ENCODE data around the gene GNAT3.

GNAT3 gene

DNA sequence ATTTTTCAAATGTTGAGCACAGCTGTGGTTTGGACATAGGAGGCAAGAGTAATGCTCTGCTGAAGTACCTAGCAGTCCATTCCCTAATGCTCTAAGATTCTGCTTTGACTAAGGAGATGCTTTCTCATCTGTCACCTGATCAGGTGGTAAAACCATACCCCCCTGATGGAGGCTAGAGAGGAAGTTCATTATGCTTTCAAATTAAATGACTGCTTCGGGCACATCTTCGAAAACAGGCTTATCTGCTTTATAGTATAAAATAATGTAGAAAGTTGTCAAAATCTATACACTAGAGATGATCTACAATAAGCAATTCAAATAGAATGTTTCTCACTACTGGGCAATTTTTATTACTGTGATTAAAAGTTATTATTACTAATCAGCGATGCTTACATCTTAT lies at the start of gene GNAT3:
GNAT3 (minus strand) TSS at position 101 of the 400 bp plus-strand sequence. CDS start 138 bp downstream, outside the sequence.
- no peak for DNase-seq

DNA sequence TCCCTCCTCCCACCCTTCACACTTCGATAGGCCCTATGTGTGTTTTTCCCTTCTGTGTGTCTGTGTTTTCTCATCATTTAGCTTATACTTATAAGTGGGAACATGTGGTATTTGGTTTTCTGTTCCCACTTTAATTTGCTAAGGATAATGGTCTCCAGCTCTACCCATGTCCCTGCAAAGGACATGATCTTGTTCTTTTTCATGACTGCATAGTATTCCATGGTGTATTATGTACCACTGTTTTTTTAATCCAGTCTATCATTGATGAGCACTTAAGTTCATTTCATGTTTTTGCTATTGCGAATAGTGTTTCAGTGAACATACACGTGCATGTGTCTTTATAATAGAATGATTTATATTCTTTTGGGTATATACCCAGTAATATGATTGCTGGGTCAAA lies 46.3 kb upstream of the GNAT3 start:
- no peak for DNase-seq

DNA sequence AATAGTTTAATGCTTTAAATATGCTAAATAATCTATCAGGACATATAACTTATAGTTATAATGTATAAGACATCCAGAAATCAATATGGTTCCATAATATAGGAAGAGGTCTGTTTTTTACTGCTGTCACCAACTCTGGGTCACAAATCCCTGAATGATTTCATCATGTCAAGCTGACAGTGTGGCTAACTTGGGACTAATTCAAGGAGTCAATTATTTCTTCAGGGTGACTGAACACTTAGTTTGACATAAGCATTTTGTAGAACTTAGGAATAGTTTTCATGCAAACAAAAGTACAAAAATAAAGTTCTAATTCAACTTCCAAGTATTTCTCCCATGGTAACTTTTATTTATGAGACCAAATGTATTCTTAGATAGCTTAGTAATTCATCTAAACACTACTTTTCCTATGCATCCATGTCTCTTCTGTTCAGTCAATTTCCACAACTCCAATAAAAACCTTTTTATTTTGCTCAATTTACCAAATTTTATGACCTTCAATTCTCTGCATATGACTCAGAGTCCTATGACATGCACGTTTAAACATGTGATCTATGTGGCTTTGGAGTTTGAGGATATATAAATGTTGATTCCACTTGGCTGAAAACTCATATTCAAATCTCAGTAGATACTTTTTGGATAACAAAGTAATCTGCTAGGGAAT lies 40.3 kb upstream of the GNAT3 start:
- no peak for DNase-seq

DNA sequence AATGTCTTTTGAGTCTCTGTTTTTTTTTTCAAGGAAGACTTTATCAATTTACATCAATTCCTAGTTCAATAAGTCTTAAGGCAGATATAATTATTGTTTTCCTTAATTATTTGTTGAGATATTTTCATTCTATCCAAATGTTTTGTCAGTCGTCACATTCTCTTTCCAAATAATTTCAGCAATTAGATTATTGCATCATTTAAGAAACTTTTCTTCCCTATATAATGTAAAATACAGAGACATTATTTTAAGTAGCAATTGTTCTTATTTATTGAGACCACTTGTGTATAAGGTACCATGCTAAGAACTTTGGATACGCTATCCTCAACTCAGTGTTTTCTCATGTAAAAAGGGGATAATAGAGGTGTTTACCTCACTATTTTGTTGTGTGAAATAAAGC lies 38.1 kb upstream of the GNAT3 start:
- no peak for DNase-seq

DNA sequence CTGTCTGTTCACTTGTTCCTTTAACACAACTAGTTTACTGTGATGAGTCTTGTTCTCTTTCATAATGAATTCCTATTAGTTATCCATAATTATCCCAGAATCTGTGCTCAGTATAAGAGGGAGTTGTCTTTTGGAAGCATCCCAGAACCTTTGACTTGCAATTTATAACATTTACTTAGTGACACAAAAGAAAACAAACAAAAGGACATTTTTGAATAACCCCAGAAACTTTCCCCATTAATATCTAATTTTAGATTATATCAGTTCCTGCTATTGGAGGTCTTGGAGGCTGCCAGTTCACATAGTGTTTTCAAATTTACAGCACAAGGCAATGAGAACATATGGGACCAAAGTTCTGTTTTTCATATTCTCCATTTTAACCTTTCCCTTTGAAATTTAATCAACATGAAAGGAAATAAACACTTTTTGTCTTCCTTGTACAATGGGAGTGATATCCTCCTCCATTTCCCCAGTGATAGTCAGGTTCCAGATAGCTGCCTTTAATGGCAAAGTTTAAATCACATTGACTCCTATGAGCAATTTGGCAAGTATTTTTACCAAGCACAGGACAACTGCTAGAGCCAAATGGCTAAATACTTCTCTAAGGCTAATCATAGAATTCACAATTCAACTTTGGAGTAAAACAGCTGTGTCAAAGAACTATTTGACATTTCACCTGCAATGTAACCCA lies 37.1 kb upstream of the GNAT3 start:
- DNase-seq: no peak

DNA sequence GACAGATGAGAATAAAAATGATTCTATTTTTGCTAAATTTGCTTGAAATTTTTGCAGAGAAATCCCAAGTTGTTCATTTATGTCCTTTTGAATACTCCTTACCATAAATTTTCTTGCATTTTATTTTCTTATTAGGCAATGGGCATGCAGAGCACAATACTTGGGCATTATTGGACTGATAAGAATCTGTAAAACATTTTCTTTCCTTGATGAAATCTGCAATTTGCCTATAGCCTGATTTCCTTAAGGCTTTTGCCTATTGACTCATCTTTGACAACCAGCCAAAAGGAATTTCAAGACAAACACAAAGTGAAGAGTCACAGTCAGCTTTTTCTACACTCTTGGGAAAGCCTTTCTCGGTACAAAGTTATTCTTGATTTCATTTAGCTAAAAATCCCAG lies 30.5 kb upstream of the GNAT3 start:
- DNase-seq: no peak

DNA sequence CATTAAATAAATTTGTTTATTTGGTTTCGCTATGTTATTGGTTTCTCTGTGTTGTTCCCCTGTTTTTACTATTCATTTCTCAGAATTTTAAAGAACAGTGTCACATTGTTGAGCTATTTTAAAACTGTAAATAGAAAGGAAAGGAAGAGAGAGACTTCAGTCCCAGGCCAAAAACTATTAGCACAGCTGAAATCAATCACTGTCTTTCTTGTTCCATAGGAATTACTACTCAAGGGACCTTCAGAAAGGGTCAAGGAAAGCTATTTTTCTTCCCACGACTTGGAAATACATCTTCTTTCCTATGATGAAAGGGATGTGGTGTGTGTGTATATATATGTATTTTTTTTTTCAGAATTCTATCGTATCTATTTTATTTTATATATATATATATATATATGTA lies 29.0 kb upstream of the GNAT3 start:
- no peak for DNase-seq

DNA sequence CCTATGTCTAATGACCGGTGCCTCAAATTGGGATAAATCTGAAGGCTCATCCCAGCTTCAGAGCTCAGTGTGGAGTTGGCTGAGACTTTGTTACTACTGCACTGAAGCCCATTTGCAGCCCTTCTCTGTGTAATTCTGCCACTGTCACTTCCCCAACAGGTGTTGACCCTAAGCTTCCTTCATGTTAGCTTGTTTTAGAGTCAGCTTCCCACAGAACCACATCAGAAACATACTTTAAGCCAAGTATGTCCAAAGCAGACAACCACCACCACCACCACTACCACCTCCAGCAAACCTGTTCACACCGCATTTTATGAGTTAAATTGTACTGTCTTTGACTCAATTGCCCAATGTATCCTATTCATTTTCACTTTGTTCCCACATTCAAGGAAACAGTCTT lies 25.2 kb upstream of the GNAT3 start:
- DNase-seq: no peak

DNA sequence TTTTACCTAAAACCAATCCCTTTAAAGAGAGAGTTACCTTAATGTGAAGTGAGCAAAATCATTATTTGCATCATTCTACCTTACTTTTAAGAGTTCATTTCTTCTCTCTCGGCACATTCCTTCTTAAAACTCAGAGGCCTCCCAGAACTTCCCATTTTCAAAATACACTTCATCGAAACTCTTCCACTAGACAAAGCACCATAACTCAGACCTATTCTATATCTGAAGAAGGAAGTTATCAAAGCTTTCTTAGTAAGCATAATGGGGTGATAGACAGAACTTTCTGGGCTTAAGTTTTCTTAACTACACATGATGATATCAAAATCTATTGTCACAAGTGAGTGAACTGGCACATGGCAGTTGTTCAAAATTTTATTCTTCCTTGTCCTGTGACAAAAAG lies 24.6 kb upstream of the GNAT3 start:
- DNase-seq: no peak

DNA sequence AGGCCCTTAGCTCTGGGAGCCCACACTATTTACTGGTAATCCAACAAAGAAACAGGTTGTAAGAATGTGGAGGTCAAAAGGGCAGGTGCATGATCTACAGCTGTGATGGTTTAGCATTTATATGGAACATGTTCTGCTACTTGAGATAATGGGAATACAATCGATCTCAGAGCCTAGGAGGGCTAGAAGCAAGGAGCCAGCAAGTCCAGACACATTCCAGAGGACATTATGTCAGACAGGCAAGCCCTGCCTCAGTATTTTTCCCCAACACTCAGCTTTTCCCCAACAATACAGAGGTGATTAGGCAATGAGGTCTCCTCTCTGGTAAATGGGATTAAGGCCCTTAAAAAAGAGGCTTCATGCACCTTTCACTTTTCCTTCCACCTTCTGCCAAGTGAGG lies 21.4 kb upstream of the GNAT3 start:
- DNase-seq: no peak

DNA sequence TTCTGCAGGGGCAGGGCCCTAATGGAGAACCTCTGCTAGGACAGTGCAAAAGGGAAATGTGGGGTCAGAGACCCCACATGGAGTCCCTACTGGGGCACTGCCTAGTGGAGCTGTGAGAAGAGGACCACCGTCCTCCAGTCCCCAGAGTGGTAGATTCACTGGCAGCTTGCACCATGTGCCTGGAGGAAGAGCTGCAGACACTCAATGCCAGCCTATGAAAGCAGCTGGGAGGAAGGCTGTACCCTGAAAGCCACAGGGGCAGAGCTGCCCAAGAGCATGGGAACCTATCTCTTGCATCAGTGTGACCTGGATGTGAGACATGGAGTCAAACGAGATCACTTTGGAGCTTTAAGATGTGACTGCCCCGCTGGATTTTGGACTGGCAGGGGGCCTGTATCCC lies 20.3 kb upstream of the GNAT3 start:
- DNase-seq: no peak

DNA sequence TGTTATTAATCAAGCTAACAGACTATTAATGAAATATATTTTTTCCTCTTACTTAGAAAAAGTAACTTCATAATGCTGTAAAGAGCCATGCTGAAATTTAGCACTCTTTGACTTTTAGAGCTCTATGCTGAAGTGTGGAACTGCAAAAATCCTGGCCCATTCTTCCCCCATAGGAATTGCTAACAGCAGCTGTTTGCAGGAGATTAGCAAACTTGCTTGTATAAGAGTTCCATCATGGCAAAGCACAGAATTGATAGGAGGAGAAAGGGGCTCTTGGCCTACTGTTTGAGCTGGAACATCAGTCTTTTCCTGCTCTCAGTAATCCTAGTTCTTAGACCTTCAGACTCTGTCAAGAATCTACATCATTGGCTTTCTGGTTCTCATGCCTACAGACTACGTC lies 18.3 kb upstream of the GNAT3 start:
- DNase-seq: no peak

DNA sequence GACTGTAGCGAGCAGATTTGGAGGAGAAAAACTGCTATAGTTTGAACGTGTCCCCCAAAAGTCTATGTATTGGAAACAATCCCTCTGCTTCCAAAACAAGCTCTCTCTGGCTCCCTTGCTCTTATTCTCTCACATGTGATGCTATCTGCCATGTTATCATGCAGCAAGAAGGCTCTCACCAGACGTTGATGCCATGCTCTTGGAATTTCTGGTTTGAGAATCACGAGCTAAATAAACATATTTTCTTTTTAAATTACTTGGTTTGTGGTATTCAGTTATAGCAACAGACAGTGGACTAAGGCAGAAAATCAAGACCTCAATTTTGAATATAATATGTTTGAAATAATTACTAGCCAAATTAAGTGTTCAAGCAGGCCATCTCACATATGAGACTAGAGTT lies 17.5 kb upstream of the GNAT3 start:
- no peak for DNase-seq

DNA sequence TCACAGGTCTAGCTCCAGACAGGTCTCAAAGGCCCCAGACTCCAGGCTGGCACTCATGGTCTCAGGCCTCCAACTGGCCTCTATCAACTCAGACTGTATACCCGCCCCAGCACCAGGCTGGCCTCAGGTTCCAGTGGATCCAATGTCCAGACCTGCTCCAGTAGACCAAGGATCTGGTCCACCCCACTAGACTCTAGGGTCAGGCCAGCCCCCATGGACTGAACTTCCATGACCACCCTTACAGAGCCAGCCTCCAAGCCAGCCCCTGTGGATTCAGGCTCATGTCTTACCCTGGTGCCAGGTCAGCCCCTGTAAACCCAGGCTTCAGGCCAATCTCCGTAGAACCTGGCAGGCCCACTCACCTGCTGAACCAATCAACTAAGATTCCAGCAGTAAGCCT lies 16.8 kb upstream of the GNAT3 start:
- no peak for DNase-seq

DNA sequence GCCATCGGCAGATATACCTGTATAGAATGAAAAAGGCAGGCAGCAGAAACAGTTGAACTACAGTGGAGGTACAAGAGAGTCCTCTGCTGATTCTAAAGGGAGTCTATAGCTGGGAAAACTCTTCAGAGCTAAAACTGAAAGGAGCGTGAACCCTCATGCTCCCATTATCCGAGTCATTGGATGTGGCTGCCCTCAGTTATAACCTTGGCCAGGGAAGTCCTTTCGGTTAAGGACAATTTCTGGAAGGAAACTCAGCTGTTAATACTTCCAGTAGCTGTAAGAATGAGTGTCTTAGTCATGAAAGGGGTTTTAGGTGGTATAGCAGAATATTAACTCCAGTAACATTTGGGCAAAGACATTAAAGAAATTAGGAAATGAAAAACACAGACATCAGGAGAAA lies 14.6 kb upstream of the GNAT3 start:
- no peak for DNase-seq

DNA sequence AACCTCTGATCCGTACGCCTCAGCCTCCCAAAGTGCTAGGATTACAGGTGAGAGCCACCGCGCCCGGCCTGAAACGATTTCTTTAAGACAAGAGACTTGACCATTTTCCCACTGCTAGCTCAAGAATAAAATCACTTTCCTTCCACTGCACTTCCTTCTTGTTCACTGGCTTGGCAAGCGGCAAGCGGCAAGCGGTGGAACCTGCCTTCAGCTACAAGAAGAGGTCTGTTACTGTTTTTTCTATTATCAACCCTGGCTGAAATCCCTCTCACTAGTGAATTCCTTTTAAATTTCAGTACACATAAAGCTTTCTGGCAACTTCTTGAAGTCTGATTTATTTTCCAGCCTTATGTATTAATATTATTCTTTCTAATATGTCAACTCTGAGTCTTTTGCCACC lies 12.8 kb upstream of the GNAT3 start:
- no peak for DNase-seq

DNA sequence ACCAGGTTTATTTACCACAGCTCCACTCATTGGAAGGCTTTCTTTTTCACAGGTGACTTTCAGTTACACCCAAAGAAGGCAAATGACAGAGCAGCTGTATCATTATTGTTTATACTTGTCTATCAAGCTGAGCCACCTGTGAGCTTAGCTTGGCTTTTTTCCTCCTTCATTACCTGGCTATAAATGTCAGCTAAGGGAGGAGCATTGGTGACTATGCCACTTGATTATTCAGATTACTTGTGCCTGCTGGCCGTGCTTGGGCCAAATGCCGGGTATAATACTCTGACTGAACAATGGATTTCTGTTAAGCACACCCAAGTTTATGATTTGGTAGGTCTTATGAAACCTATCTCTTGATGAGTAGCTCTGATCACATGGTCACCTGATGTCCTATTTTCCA lies 9.9 kb upstream of the GNAT3 start:
- no peak for DNase-seq

DNA sequence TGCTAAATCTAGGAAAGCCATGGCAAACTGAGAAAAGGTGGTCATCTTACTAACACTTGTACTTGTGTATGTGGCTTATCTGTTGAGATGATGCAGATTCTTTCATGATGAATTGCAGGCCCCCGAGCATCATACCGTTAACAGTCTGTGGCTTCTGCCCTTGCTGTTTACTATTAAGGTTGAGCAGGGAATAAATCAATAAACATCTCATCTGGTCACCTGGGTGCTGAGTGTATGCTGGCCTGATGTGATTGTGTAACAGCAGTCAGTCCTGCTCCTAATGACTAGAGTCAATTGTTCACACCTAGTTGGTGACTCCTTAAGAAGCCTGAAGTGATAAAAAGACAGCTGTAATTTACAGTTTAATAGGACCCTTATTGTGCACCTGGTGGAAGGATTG lies 8.3 kb upstream of the GNAT3 start:
- DNase-seq: no peak

DNA sequence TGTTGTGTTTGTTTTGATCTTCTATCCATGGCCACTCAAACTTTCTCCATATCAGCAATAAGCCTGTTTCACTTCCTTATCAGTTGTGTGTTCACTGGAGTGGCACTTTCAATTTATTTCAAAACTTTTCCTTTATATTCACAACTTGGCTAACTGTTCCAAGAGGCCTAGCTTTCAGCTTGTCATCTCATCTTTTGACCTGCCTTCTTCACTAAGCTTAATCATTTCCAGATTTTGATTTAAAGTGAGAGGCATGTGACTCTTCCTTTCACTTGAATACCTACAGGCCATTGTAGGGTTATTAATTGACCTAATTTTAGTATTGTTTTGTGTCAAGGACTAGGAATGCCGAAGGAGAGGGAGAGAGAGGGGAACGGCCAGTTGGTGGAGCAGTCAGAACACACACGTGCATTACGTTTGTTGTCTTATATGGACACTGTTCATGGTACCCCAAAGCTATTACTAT lies 5.5 kb upstream of the GNAT3 start:
- no peak for DNase-seq

DNA sequence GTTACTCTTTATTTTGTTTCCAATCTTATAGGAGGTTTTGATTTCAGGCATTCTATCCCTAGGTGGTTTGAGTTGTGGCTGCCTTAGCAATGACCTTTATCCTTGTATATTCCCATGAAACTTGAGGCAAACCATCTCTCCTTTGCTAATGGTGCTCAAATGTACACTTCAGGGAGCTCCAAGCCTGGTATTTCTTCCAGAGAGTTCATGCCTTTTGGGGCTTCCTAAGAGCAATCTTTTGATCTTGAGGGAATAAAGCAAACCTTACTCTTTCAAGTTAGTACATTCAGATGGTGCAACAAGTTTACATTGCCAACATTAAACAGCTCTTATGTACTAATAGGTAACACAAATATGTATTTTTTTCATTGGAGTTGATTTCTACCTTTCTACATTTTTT lies 3.4 kb upstream of the GNAT3 start:
- no peak for DNase-seq

DNA sequence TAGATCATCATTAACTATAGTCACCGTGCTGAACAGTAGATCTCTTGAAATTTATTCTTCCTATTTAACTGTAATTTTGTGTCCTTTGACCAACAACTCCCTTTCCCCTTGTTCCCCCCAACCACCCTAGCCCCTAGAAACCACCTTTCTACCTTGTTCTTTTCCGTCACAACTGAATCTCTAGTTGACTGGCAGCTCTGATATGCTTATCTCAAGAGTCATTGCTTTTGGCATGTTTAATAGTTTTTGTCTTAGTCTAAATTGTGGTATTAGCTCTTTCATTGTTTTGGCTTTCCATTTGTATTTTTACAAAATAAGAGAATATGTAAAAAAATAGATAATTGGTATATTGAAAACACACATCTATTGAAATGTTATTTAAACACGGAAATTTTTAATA lies 1.8 kb downstream of the GNAT3 start:
- no peak for DNase-seq

DNA sequence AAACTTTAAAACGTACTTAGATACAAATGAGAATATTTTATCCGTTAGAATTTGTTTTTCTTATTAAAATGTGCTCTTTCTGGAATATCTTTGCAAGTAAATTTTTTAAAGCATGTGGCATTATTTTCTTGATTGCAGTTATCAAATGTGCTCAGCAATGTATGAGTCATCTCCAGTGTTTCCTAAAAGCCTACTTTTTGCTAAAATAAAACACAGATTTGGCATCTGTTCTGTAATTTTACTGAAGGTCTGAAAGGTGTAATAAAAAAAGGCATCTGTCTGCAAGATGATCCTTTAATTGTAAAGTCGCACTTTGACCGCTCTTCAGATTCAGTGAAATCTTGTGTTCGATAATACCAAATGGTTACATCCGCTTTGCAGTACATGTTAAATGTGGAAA lies 3.4 kb downstream of the GNAT3 start:
- DNase-seq: no peak

DNA sequence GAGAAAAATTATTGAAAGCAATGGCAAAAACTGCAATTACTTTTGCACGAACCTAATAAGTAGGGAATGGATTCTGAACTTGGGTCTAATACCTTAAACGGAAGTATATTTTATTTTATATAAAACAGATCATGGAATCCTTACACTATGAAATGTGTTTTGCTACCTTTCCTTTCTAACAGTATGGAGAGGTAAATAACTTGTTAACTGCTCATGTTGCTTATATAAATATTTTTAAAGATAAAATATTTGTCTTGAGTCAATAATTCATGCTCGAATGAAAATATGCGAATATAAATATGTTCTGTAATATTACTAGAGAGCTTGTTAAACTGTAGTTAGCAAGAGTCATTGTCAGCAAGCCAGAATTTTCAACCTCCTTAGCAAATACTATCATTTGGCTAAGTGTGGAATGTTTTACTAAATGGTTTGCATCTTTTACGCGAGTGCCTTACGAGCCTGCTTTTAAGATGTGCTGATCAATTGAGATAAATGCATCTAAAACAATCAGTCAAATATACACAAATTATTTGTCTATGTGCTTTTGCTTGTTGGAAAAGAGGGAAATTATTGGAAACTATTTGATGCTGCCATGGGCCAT lies 5.9 kb downstream of the GNAT3 start:
- no peak for DNase-seq

DNA sequence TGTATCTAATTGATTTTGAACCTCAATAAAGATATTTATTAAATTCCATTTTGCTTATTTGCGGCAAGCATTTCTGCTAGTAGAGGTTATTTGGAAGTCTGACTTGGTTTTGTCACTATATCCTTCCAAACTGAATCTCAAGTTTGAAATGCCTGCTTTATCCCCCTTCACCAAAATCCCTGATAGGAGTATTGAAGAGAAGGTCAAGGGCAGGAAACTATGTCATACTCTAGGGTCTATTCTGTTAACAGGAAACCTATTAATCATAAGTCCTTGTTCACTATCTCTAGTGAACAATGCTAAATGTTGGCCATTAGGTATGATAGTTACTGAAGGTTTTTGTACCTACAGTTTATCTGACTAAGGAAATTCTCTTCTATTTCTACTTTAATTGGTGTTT lies 11.5 kb downstream of the GNAT3 start:
- DNase-seq: no peak

Measured in cerebellar nuclear complex (tissue), 1 donor.